ENCODE results near the gene CPSF4L.

CPSF4L gene

DNA sequence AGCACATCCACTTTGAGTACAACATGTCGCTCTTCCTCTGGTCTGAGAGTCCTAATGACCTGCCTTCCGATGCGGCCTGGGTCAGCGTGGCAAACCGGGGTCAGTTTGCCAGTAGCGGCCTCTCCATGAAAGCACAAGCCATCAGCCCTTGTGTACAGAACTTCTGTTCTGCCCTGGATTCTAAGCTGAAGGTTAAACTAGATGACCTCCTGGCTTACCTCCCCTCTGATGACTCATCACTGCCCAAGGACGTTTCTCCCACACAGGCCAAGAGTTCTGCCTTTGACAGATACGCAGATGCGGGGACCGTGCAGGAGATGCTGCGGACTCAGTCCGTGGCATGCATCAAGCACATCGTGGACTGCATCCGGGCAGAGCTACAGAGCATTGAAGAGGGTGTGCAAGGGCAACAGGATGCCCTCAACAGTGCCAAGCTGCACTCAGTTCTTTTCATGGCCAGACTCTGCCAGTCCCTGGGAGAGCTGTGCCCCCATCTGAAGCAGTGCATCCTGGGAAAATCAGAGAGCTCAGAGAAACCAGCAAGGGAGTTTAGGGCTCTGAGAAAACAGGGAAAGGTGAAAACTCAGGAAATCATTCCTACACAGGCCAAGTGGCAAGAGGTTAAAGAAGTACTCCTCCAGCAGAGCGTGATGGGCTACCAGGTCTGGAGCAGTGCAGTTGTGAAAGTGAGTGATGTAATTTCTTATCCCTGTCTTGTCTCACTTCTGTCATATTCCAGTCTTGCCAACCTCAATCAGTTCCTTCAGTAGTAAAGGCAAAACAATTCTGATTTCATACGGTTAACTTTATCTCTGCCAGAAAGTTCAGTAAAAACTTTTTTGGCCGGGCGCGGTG lies 60.2 kb downstream of the CPSF4L start:
- DNase-seq (ENCODE audit: low read depth): no peak

DNA sequence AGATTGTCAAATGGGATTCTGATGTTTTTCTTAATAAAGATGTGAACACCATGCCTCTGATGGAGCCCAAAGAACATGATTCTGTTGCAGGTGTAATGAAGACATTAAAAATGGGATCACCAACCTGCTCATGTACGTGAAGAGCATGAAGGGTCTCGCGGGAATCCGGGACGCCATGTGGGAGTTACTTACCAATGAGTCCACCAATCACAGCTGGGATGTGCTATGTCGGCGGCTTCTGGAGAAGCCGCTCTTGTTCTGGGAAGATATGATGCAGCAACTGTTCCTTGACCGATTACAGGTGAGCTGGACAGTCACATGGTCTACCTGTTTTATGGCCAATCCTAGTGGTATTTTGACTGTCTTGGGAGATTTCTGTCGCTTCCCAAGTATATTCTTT lies 61.2 kb downstream of the CPSF4L start:
- DNase-seq (ENCODE audit: low read depth): no peak

- no peak for DNase-seq (ENCODE audit: low read depth)
Observed at GRCh38 chr17:73199751-73200317, 61.8 kb downstream of the CPSF4L start.

DNA sequence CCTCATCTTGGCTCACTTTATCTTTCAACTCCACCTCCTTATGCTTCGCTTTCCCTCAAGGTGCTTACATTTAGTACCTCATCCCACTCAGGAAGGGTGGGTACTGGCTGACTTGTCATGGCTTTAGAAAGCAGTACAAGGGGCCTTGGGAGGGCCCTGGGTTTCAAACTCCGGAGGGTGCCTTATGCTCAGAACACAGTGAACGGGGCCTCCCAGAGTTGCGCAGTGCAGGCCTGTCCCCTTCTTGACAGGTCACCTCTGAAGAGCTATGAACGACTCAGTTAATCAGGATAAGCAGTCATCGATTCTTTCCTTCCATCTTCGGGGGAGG lies 62.8 kb downstream of the CPSF4L start:
- DNase-seq (ENCODE audit: low read depth): no peak

Data from HS-27A (cell line).